NCI-H1930 (cell line): ENCODE data around the gene CMPK2.
"Not testable (repeated sequence)": the region's sequence is repeated elsewhere in the genome, so short reads cannot be mapped to it uniquely, and the experiment has no call there.

Experiments used
- DNase-seq, 2 experiments: peaks; one replicate each; lab custom pipeline; 2025; lab: John Stamatoyannopoulos, UW

CMPK2 gene, protein sequence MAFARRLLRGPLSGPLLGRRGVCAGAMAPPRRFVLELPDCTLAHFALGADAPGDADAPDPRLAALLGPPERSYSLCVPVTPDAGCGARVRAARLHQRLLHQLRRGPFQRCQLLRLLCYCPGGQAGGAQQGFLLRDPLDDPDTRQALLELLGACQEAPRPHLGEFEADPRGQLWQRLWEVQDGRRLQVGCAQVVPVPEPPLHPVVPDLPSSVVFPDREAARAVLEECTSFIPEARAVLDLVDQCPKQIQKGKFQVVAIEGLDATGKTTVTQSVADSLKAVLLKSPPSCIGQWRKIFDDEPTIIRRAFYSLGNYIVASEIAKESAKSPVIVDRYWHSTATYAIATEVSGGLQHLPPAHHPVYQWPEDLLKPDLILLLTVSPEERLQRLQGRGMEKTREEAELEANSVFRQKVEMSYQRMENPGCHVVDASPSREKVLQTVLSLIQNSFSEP

DNA sequence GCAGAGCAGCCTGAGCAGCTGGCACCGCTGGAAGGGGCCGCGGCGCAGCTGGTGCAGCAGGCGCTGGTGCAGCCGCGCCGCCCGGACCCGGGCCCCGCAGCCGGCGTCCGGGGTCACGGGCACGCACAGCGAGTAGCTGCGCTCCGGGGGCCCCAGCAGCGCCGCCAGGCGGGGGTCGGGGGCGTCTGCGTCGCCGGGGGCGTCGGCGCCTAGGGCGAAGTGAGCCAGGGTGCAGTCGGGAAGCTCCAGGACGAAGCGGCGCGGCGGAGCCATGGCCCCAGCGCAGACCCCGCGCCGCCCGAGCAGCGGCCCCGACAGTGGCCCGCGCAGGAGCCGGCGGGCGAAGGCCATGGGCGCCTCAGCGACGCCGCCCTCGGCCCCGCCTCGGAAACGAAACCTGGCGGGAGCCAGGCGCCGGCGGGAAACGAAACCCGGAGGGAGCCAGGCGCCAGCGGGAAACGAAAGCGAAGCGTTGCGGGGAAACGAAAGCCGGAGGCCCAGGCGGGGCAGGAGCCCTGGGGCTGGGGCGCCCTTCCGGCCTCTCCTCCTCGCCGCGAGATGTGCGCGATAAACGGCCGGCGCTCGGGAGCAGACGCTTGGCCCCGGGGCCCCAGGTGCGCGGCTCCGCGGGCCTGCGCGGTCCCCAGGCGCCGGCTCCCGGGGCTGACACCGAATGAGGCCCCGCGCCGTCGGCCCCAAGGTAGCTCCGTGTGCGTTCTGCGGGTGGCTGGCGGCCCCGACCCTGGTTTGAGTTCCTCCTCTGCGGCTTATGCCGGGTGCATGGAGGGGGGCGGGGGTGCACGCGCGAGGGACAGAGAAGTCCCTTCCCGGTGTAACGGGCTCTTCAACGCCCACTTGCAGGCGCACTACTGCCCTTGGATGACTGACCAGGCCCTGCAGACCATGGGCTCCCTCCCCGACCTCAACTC is at the start of gene CMPK2:
Gene CMPK2, minus strand, starts transcription at position 562 of the 929 bp plus-strand sequence. Its CDS starts 211 bp downstream, at position 351.
- DNase-seq = peak; percentile 46 to 57

GRCh38 chr2:6915399-6915798 is 49.7 kb upstream of the CMPK2 start:
- DNase-seq = no peak

DNA sequence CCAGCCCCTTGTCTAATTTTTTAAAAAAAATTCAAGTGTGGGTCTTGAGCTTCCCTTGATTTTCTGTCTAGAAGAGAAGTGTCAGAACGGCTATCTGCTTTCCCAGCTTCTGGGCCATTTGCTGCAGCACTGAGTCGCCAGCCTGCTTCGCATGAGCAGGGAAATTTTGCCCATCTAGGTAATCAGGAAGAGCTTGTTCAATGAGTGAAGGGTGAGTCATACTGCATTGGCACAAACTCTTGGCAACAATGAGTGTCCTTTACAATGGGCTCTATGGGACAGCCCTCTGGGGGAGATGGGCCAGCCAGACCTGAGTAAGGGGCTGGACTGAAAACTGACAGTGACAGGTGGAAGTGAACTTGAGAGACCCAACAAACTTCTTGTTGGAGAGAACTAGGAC is 49.1 kb upstream of the CMPK2 start:
- DNase-seq = no peak

DNA sequence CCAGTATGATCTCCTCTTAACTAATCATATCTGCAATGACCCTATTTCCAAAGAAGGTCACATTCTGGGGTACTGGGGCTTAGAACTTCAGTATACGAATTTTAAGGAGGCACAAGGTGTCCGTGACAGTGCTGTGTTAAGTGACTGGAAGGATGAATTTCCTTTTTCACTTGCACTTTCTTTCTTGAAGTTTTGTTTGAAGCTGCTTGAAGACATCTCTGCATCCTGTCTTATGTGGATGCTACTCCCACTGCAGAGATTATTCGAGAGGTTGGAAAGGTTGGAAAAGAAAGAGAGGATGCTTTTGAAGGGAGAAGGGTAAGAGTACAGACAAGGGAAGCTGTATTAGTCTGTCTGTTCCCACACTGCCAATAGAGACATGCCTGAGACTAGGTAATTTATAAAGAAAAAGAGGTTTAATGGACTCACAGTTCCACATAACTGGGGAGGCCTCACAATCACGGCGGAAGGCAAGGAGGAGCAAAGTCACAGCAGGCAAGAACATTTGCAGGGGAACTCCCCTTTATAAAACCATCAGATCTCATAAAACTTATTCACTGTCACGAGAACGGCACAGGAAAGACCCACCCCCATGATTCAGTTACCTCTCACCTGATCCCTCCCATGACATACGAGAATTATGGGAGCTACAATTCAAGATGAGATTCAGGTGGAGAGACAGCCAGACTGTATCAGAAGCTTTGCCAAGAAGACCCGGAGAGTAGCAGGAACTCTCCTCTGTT is 47.9 kb upstream of the CMPK2 start:
- no peak for DNase-seq

- no peak for DNase-seq
These were observed 46.0 kb upstream of the CMPK2 start for GRCh38 chr2:6911721-6912120.

DNA sequence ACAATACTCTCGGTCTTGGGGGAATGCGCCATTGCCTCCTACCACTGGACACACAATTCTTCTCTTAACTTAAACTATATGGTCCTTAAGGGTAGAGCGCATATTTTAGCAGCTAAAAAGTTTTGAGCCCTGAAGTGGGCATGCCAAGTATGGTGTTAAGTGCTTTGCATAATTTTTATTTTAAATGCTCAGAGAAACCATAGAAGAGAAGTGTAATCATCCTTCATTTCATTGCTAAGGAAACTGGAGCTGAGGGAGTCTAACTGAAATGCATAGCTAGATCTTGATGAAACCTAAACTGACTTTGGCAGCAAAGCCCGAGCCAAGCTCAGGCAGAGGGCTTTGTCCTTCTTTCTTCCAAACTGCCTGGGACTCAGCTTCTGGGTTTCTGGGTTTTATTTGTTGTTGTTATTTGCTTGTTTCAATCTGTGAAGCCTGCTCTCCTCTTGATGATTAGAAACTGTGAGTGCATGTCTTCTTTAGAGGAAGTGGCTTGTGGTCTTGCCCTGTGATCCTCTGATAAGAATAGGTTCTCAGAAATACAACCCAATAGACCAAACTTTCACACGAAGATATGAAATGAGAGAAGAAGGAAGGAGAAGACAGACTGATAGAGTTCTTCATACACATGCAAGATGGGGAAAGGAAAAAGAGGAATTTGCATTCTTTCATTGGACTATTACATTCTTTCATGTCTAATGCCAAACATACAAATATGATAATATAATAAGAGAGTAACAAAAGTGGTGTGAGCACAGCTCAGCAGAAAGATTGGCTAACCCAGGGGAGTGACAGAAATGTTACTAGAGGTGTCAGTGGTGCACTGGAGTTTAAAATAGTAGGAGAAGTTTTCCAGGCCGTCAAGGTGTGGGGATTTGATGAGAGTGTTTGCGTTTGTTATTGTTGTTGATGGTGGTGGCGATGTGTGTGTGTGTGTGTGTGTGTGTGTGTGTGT is 44.0 kb upstream of the CMPK2 start:
- no peak for DNase-seq

GRCh38 chr2:6908291-6908690 is 42.6 kb upstream of the CMPK2 start:
- no peak for DNase-seq

DNA sequence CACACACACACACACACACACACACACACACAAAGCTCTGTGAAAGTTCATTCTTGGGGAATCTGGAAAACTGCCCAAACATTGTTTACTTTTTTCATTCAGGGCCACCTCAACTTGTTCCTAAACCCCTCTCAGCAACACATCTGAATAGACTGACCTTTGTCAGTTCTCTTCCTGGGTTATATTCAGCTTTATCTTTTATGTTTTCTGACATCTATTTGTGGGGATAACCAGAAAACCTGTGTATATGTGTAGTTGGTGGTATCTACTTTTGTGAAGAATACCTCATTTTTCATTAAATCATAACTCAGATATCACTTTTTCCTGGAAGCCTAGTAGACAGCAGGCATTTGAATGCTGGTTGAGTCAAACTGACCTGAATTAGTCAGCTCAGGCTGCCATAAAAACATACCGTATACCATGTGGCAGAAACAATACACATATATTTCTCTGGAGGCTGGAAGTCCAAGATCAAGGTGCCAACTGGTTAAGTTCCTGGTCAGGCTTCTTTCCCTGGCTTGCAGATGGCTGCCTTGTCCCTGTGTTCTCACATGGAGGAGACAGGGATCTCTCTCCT is 40.5 kb upstream of the CMPK2 start:
- no peak for DNase-seq

DNA sequence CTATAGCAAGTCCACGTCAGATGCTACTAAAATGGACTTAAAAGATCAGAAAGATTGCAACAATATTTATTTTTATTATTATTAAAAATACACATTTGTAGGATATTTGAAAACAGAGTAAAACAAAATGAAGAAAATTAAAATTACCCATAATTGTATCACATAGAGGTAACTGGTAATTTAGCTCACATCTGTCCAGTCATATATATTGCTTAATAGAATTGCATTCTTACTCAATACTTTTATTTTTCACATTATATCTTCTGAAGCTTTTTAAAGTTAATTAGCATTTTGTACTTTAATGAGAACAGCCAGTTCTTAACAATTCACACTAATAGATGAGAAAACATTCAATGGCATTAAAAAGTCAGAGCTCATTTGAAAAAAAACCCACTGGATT is 40.0 kb upstream of the CMPK2 start:
- DNase-seq = no peak

DNA sequence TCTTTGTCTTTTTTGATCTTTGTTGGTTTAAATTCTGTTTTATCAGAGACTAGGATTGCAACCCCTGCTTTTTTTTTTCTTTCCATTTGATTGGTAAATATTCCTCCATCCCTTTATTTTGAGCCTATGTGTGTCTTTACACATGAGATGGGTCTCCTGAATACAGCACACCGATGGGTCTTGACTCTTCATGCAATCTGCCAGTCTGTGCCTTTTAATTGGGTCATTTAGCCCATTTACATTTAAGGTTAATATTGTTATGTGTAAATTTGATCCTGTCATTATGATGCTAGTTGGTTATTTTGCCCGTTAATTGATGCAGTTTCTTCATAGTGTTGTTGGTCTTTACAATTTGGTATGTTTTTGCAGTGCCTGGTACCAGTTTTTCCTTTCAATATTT is 36.9 kb upstream of the CMPK2 start:
- DNase-seq = not testable (repeated sequence)

GRCh38 chr2:6896930-6897759 is 31.4 kb upstream of the CMPK2 start:
- DNase-seq = peak in 1 of 2 experiments; percentile 4

- DNase-seq = no peak
These were observed 28.3 kb upstream of the CMPK2 start for GRCh38 chr2:6893876-6894482.

DNA sequence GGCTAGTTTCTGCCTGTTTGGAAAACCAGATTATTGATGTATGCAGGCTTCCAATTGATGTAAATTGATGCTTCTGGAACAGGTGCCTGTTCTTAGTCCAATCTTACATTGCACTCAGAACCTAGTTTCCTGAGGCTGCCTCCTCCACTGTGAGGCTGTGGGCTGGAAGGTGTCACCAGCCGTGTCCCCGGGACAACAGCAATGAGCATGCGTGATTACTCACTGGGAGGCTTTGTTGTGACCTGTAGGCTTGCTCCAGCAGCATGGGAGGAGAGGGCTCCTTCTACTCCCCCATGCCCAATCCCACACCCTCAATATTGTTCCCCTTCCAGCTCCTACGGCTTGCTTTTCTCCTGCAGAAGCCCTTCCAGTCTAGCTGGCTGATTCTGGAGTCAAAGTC is 23.0 kb upstream of the CMPK2 start:
- no peak for DNase-seq

DNA sequence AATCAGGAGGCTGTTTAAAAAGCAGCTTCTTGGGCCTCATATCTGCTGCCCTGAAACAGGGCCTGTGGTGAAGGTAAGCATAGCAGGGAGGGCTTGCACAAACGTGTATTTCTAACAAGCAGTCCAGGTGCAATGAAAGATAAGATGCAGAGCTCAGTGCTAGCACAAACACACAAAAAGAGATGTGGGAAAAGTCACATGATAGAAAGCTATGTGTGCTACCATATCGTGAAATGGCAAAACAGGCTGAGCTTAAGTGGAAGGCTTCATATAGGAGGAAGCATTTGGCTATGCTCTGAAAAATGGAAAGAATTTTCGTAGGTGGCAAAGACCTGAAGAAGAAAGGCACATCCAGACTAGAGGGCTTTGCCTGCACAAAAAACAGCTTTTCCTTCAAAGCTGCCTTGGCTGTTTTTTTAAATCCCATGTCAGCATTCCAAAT is 22.1 kb upstream of the CMPK2 start:
- DNase-seq = no peak

DNA sequence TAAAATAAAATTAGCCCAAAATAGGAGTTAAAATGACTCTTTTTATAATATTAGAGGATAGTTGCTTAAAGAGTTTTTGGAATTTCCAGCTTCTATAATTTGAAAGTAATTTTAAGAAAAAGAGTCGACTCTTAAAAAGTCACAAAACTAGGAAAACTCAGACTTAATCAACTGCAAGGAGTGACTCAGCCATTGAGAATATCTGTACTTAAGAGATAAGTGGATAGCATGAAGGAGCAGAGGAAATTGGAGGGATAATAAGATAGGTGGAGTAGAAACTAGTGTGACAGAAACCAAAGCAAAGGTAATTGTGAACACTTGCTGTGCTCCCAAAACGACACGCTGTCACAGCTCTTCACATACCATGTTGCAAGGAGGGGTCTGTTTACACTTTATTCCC is 20.3 kb upstream of the CMPK2 start:
- no peak for DNase-seq

- DNase-seq = no peak
These were observed 19.8 kb upstream of the CMPK2 start for GRCh38 chr2:6885551-6885950.

DNA sequence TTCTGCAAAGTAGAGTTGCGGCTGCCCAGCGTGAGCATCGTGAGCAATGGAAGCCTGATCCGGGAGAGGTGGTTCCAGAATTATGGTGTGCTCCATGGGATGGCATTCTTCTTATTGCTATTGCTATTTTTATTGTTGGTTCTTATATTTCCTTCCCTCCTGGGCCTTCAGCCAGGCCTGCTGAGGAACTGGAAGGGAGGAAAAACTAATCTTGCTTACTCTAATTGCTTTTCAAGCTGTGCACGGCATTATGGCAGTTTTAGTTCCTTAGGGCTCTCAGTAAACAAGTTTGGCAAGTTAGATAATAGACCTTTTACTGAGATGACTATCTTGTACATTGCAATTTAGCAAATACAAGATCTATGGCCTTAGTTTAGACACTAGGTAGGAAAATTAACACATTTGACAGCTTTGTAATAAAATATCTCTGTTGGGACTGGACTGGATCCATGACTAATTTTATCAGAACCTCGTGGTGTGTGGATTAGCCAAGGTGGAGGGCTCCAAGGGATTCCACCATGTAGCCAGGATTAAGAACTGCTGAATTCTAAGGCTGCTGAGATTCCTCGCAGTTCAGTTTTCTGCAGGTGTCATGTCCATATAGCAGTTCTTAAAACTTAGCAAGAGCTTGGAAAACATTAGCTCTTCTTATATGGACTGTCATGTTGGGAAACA is 17.9 kb upstream of the CMPK2 start:
- no peak for DNase-seq

DNA sequence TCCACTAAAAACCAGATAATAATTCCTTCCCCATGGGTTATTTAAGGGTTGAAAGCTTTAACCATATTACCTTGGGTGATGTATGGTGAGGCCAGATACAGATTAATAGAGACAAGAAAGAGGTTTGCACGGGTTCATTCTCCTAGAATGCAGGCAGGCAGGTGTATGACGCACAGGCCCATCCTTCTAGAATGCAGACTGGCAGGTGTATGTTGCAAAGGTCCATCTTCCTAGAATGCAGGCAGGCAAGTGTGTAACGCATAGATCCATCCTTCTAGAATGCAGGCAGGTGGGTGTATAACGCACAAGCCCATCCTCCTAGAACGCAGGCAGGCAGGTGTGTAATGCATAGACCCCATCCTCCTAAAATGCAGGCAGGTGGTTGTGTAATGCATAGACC is 15.8 kb upstream of the CMPK2 start:
- no peak for DNase-seq

- DNase-seq = no peak
These were observed 15.3 kb upstream of the CMPK2 start for GRCh38 chr2:6881046-6881445.
